ENCODE measurements around the gene PROB1. TPM values are rescaled to one million over a fixed set of nuclear protein-coding genes. Genes with fewer than 3 reads are reported as not detected.
"Not testable (repeated sequence)": the region's sequence is repeated elsewhere in the genome, so short reads cannot be mapped to it uniquely, and the experiment has no call there.

The PROB1 gene
- total RNA-seq, 1 experiment from 2014 or later, result 1.7 TPM

- Histone ChIP-seq H3K36me3 (replicated peaks; ENCODE audit: control insufficient read depth, insufficient read depth, low read length) (peaks cover 7% of the 10 kb centered on the region), H3K4me3 (ENCODE audit: insufficient read depth, low read depth, low read length) (no peak overlapping the region), H3K27me3 (ENCODE audit: control insufficient read depth, insufficient read depth, low read length) (no peaks in the 10 kb centered on the region)
- DNase-seq, result no peak
Measured at GRCh38 chr5:139360384-139360783, 34.5 kb downstream of the PROB1 start.

GRCh38 chr5:139358064-139358463, 36.8 kb downstream of the PROB1 start:
- H3K36me3 ChIP-seq (replicated peaks; ENCODE audit: control insufficient read depth, insufficient read depth, low read length), result no peaks in the 10 kb centered on the region; the same call in 1 of the 2 replicates
- H3K4me3 ChIP-seq (ENCODE audit: insufficient read depth, low read depth, low read length), result no peak overlapping the region
- DNase-seq, result no peak
- H3K27me3 ChIP-seq (ENCODE audit: control insufficient read depth, insufficient read depth, low read length), result no peaks in the 10 kb centered on the region

- not testable (repeated sequence) for H3K27me3 ChIP-seq (ENCODE audit: control insufficient read depth, insufficient read depth, low read length); H3K4me3 ChIP-seq (ENCODE audit: insufficient read depth, low read depth, low read length); H3K36me3 ChIP-seq (replicated peaks; ENCODE audit: control insufficient read depth, insufficient read depth, low read length); DNase-seq
Measured at GRCh38 chr5:139355900-139356299, 39.0 kb downstream of the PROB1 start.

- DNase-seq, result no peak
Measured at GRCh38 chr5:139354186-139354585, 40.7 kb downstream of the PROB1 start.

GRCh38 chr5:139347863-139348262, 47.0 kb downstream of the PROB1 start:
- not testable (repeated sequence) for DNase-seq; H3K36me3 ChIP-seq (replicated peaks; ENCODE audit: control insufficient read depth, insufficient read depth, low read length); H3K27me3 ChIP-seq (ENCODE audit: control insufficient read depth, insufficient read depth, low read length); H3K4me3 ChIP-seq (ENCODE audit: insufficient read depth, low read depth, low read length)

More at GRCh38 chr5:139354186-139354585, 40.7 kb downstream of the PROB1 start:
- Histone ChIP-seq H3K27me3 (ENCODE audit: control insufficient read depth, insufficient read depth, low read length) (no peaks in the 10 kb centered on the region), H3K36me3 (replicated peaks; ENCODE audit: control insufficient read depth, insufficient read depth, low read length) (peaks cover 2% of the 10 kb centered on the region; the same call in 1 of the 2 replicates), H3K4me3 (ENCODE audit: insufficient read depth, low read depth, low read length) (no peak overlapping the region)

- H3K4me3 ChIP-seq (ENCODE audit: insufficient read depth, low read depth, low read length); H3K36me3 ChIP-seq (replicated peaks; ENCODE audit: control insufficient read depth, insufficient read depth, low read length); H3K27me3 ChIP-seq (ENCODE audit: control insufficient read depth, insufficient read depth, low read length); DNase-seq: not testable (repeated sequence)
Measured at GRCh38 chr5:139345442-139345841, 49.5 kb downstream of the PROB1 start.

- no peak overlapping the region for H3K4me3 ChIP-seq (ENCODE audit: insufficient read depth, low read depth, low read length)
- no peaks in the 10 kb centered on the region; the same call in 1 of the 2 replicates for H3K36me3 ChIP-seq (replicated peaks; ENCODE audit: control insufficient read depth, insufficient read depth, low read length)
- no peaks in the 10 kb centered on the region for H3K27me3 ChIP-seq (ENCODE audit: control insufficient read depth, insufficient read depth, low read length)
- no peak for DNase-seq
Measured at GRCh38 chr5:139344177-139344576, 50.7 kb downstream of the PROB1 start.

GRCh38 chr5:139343476-139343875, 51.4 kb downstream of the PROB1 start:
- Histone ChIP-seq H3K4me3 (ENCODE audit: insufficient read depth, low read depth, low read length) (no peak overlapping the region), H3K27me3 (ENCODE audit: control insufficient read depth, insufficient read depth, low read length) (no peaks in the 10 kb centered on the region), H3K36me3 (replicated peaks; ENCODE audit: control insufficient read depth, insufficient read depth, low read length) (no peaks in the 10 kb centered on the region; the same call in 1 of the 2 replicates)
- DNase-seq, result no peak

- Histone ChIP-seq H3K27me3 (ENCODE audit: control insufficient read depth, insufficient read depth, low read length) (no peaks in the 10 kb centered on the region), H3K4me3 (ENCODE audit: insufficient read depth, low read depth, low read length) (peak overlapping the region; percentile 100), H3K36me3 (replicated peaks; ENCODE audit: control insufficient read depth, insufficient read depth, low read length) (no peaks in the 10 kb centered on the region; the same call in 1 of the 2 replicates)
- DNase-seq, result no peak
Measured at GRCh38 chr5:139342423-139342723, 52.5 kb downstream of the PROB1 start.

GRCh38 chr5:139341689-139342422, 53.0 kb downstream of the PROB1 start, which contains the start of gene PAIP2:
TSS of gene PAIP2 (plus strand) at chr5:139341854. CDS start at chr5:139363785, 21,931 bp downstream.
- peak; percentile 97 for DNase-seq
- no peaks in the 10 kb centered on the region for H3K27me3 ChIP-seq (ENCODE audit: control insufficient read depth, insufficient read depth, low read length)
- no peaks in the 10 kb centered on the region; the same call in 1 of the 2 replicates for H3K36me3 ChIP-seq (replicated peaks; ENCODE audit: control insufficient read depth, insufficient read depth, low read length)
- H3K4me3 ChIP-seq (ENCODE audit: insufficient read depth, low read depth, low read length), result peak within 1 kb of the TSS; percentile 100

GRCh38 chr5:139341187-139341688, 53.7 kb downstream of the PROB1 start:
- no peak for DNase-seq
- Histone ChIP-seq H3K27me3 (ENCODE audit: control insufficient read depth, insufficient read depth, low read length) (no peaks in the 10 kb centered on the region), H3K36me3 (replicated peaks; ENCODE audit: control insufficient read depth, insufficient read depth, low read length) (no peaks in the 10 kb centered on the region; the same call in 1 of the 2 replicates), H3K4me3 (ENCODE audit: insufficient read depth, low read depth, low read length) (peak overlapping the region; percentile 100)

Other genes with a start within 250 kb of the PROB1 start
- 14.8 and 17.4 TPM in 2 replicates for gene SIL1, start 196.7 kb downstream of the PROB1 start, total RNA-seq (2014; rRNA removed; shearing (Covaris generic))
- gene MATR3, start 101.4 kb downstream of the PROB1 start, total RNA-seq (2014; rRNA removed; shearing (Covaris generic)), result 228 and 239 TPM in 2 replicates
- 50.9 and 57.0 TPM in 2 replicates for gene PAIP2, start 53.2 kb downstream of the PROB1 start, total RNA-seq (2014; rRNA removed; shearing (Covaris generic))
- not detected in 2 replicates for gene SLC23A1, start 11.8 kb downstream of the PROB1 start, total RNA-seq (2014; rRNA removed; shearing (Covaris generic))
- gene MZB1, start 5.2 kb downstream of the PROB1 start, total RNA-seq (2014; rRNA removed; shearing (Covaris generic)), result 0.18 TPM in 1 of 2 replicates, not detected in the other
- 7.7 and 8.6 TPM in 2 replicates for gene SPATA24, start 9.0 kb upstream of the PROB1 start, total RNA-seq (2014; rRNA removed; shearing (Covaris generic))
- gene DNAJC18, start 44.4 kb upstream of the PROB1 start, total RNA-seq (2014; rRNA removed; shearing (Covaris generic)), result 6.3 and 9.8 TPM in 2 replicates
- 4.6 and 6.4 TPM in 2 replicates for gene ECSCR, start 67.6 kb upstream of the PROB1 start, total RNA-seq (2014; rRNA removed; shearing (Covaris generic))
- gene SMIM33, start 75.9 kb upstream of the PROB1 start, total RNA-seq (2014; rRNA removed; shearing (Covaris generic)), result not detected in 2 replicates
- gene STING1, start 87.7 kb upstream of the PROB1 start, total RNA-seq (2014; rRNA removed; shearing (Covaris generic)), result 0.15 and 0.21 TPM in 2 replicates
- gene UBE2D2, start 166.2 kb upstream of the PROB1 start, total RNA-seq (2014; rRNA removed; shearing (Covaris generic)), result 150 and 167 TPM in 2 replicates

Data from H7 (cell line).